Endothelial cell of umbilical vein (primary cell): ENCODE measurements around the gene CUEDC1. TPM values are rescaled to one million over a fixed set of nuclear protein-coding genes. Genes with fewer than 3 reads are reported as not detected.

ENCODE experiments used
- BruUV-seq: library from RNA; stranded (reverse); fragments of 400-500 nt; replicated peaks from 2 replicates; lab custom pipeline; 2021; lab: Mats Ljungman, UMichigan
- CTCF ChIA-PET: fragments of 300-600, 350-600 bp; sonication (Branson Sonifier 250); formaldehyde crosslinking; loops from one replicate; lab custom pipeline; 2021; ENCODE audit warnings: antibody characterized with exemption, inconsistent platforms; lab: Charles Lee
- POLR2A ChIA-PET: fragments of 300-600, 350-600 bp; sonication (Branson Sonifier 250); formaldehyde crosslinking; loops from one replicate; lab custom pipeline; 2021; ENCODE audit warnings: antibody characterized with exemption, inconsistent platforms; lab: Charles Lee
- DNase-seq: peaks from one replicate; pipeline ENCODE4 v3.0.0-alpha.2; 2011; ENCODE audit warnings: low read depth, low spot score
- FAIRE-seq: peaks from 2 replicates; lab custom pipeline; 2011; peaks lifted over from hg19 to GRCh38; lab: Jason Lieb, UNC
- H2AFZ ChIP-seq: 2 replicates; pipeline ENCODE4 v1.6.0; 2012; ENCODE audit warnings: low read depth, low read length, control low read depth, inconsistent platforms
- H3K27ac ChIP-seq: 2 replicates; pipeline ENCODE4 v1.5.1; 2011; ENCODE audit warnings: low read depth, mild to moderate bottlenecking, control low read depth, low read length, moderate library complexity; ENCODE audit not compliant: insufficient read depth
- H3K27me3 ChIP-seq, 2 experiments: 2 replicates each; pipeline versions ENCODE4 v1.6.0 to v1.6.1; 2011; ENCODE audit warnings: low read length in 2 of 2, mixed read lengths in 1 of 2; ENCODE audit not compliant: control insufficient read depth in 2 of 2, insufficient read depth in 2 of 2
- H3K36me3 ChIP-seq, 2 experiments: 2 replicates in 1 of 2; 3 replicates in 1 of 2; pipeline ENCODE4 v1.5.1; 2011; ENCODE audit warnings: low read length in 2 of 2, mild to moderate bottlenecking in 1 of 2, moderate library complexity in 1 of 2; ENCODE audit not compliant: control insufficient read depth in 2 of 2, insufficient read depth in 2 of 2; ENCODE audit errors: extremely low read depth in 1 of 2
- H3K4me1 ChIP-seq: 3 replicates; pipeline ENCODE4 v1.5.1; 2011; ENCODE audit warnings: mild to moderate bottlenecking, low read length; ENCODE audit not compliant: control insufficient read depth, insufficient read depth; ENCODE audit errors: extremely low read depth
- H3K4me2 ChIP-seq: 2 replicates; pipeline ENCODE4 v1.6.1; 2011; ENCODE audit warnings: low read length, control low read depth, mixed read lengths; ENCODE audit not compliant: insufficient read depth
- H3K4me3 ChIP-seq, 3 experiments: fragments of 200-600 bp in 1 of 3; sonication (generic), shearing (Covaris generic) in 1 of 3; replicated peaks in 1 of 3; 2 replicates each; pipeline ENCODE4 v1.5.1; 2011 to 2016; ENCODE audit warnings: control low read depth in 3 of 3, low read length in 3 of 3, mild to moderate bottlenecking in 2 of 3, inconsistent platforms in 1 of 3, low read depth in 1 of 3, moderate library complexity in 1 of 3; ENCODE audit not compliant: insufficient read depth in 1 of 3
- H3K79me2 ChIP-seq: 2 replicates; pipeline ENCODE4 v1.6.0; 2012; ENCODE audit warnings: low read length, inconsistent platforms; ENCODE audit not compliant: control insufficient read depth, insufficient read depth
- H3K9ac ChIP-seq: replicated peaks from 2 replicates; pipeline ENCODE3; 2011; ENCODE audit warnings: low read length, control low read depth; ENCODE audit not compliant: insufficient read depth; ENCODE audit errors: extremely low read depth
- H3K9me1 ChIP-seq: replicated peaks from 3 replicates; pipeline ENCODE4 v1.6.0; 2011; ENCODE audit warnings: mild to moderate bottlenecking, low read length; ENCODE audit not compliant: control insufficient read depth, insufficient read depth; ENCODE audit errors: extremely low read depth
- H3K9me3 ChIP-seq: replicated peaks from 2 replicates; pipeline ENCODE4 v1.5.1; 2012; ENCODE audit warnings: low read length, inconsistent platforms; ENCODE audit not compliant: control insufficient read depth, insufficient read depth
- H4K20me1 ChIP-seq: replicated peaks from 2 replicates; pipeline ENCODE3; 2011; ENCODE audit warnings: mild to moderate bottlenecking, low read length; ENCODE audit not compliant: control insufficient read depth, insufficient read depth; ENCODE audit errors: extremely low read depth
- CTCF ChIP-seq, 2 donors: IDR thresholded peaks; 1 replicate in 1 of 2; 2 replicates in 1 of 2; pipeline ENCODE4 v1.5.1; 2011; ENCODE audit warnings: low read length in 2 of 2, mild to moderate bottlenecking in 2 of 2, moderate library complexity in 2 of 2, control low read depth in 1 of 2, inconsistent platforms in 1 of 2, low read depth in 1 of 2; ENCODE audit not compliant: insufficient read depth in 1 of 2; ENCODE audit errors: extremely low read depth in 1 of 2
- EZH2 ChIP-seq: IDR thresholded peaks from 2 replicates; pipeline ENCODE4 v1.6.1; 2012; ENCODE audit warnings: borderline replicate concordance, low read depth, mild to moderate bottlenecking, moderate library complexity, low read length, inconsistent platforms; ENCODE audit not compliant: severe bottlenecking
- FOS ChIP-seq: IDR thresholded peaks from 2 replicates; pipeline ENCODE4 v1.6.1; 2011; ENCODE audit warnings: mild to moderate bottlenecking, low read length, moderate library complexity, borderline replicate concordance; ENCODE audit not compliant: insufficient read depth
- GATA2 ChIP-seq: IDR thresholded peaks from 2 replicates; pipeline ENCODE4 v1.7.0; 2011; ENCODE audit warnings: low read depth, mild to moderate bottlenecking, moderate library complexity, mixed read lengths, low read length; ENCODE audit not compliant: insufficient read length, insufficient read depth
- JUN ChIP-seq: IDR thresholded peaks from 2 replicates; pipeline ENCODE4 v1.6.1; 2011; ENCODE audit warnings: borderline replicate concordance, low read depth; ENCODE audit not compliant: insufficient read length, insufficient read depth
- MAX ChIP-seq: IDR thresholded peaks from 2 replicates; pipeline ENCODE4 v1.6.1; 2011; ENCODE audit not compliant: insufficient read depth, insufficient read length
- MYC ChIP-seq: IDR thresholded peaks from one replicate; pipeline ENCODE4 v1.6.1; 2011; ENCODE audit warnings: mild to moderate bottlenecking, low read depth, low read length
- POLR2A ChIP-seq: IDR thresholded peaks from 2 replicates; pipeline ENCODE4 v1.6.1; 2012; ENCODE audit warnings: low read depth, mild to moderate bottlenecking, control low read depth, low read length
- POLR2AphosphoS5 ChIP-seq: IDR thresholded peaks from 2 replicates; pipeline ENCODE4 v1.6.1; 2012; ENCODE audit warnings: low read depth, mild to moderate bottlenecking, control low read depth, low read length, moderate library complexity; ENCODE audit not compliant: insufficient read depth
- dilution Hi-C: fragments of 300-500 bp; cut with MboI; formaldehyde crosslinking; loops from one replicate; pipeline ENCODE4 v1.15.0; 2019; ENCODE audit warnings: low sequenced_read_pairs; ENCODE audit not compliant: extremely low pct_ligation_motif_present
- intact Hi-C: fragments of 100-400 bp; cut with micrococcal nuclease; formaldehyde crosslinking; loops from one replicate; pipeline ENCODE4 v1.10.0; 2022
- polyA plus RNA-seq, 4 experiments: library from polyadenylated mRNA; depleted of rRNA in 3 of 4; stranded (reverse) in 3 of 4; unstranded in 1 of 4; fragments of >200 nt; gene quantifications; 2 replicates each; pipeline versions ENCODE4 v1.2.1 to v1.2.3, GENCODE V29; 2011 to 2012; ENCODE audit warnings: missing spikeins in 1 of 4
- total RNA-seq: library from RNA; stranded (reverse); gene quantifications from 2 replicates; pipeline ENCODE4 v1.2.3, GENCODE V29; 2021

The CUEDC1 gene
- total and polyA plus RNA-seq, 2 donors (not counting 3 experiments of a cell fraction or from before 2014, with no cell fraction given) = 15.8 to 27.7 TPM

DNA sequence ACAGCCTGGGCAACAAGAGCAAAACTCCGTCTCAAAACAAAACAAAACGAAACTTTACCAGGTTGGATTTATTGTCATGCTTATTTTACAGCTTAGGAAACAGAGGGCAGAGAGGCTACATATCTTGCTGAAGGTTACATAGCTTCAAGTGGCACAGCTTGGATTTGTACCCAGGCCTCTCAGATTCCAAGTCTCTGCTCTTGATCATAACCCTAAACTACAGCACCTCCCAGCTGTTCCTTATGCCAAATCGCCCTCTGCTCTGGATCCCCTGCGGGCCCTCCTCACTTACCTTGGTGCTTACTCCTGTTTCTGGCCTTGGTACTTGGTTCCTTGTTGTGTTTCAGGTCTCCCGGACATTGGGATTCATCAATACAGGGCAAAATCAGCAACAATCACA, 11.7 kb upstream of the CUEDC1 start:
- no peak for TF ChIP-seq EZH2
- no peak for TF ChIP-seq JUN
- TF ChIP-seq GATA2 = no peak
- TF ChIP-seq FOS = no peak
- TF ChIP-seq MAX = no peak
- TF ChIP-seq POLR2AphosphoS5 = no peak
- no peak for TF ChIP-seq POLR2A
- TF ChIP-seq MYC = no peak
- TF ChIP-seq CTCF (IDR thresholded peaks at IDR 0.05; ENCODE audit: extremely low read depth in 1 of 2, insufficient read depth in 1 of 2, low read depth in 1 of 2, low read length in 2 of 2) = no peak
- ChIA-PET POLR2A (no interaction called here), CTCF (interaction anchor here (0.8 to 4.2 kb wide), 4 partner anchors 11 to 88 kb away, joined by 3 to 16 read pairs (median 3); partner anchors contain the start of gene CUEDC1)
- BruUV-seq = no TSS peak
- no peak overlapping the region for H3K27ac ChIP-seq
- DNase-seq (no peak), FAIRE-seq (no peak)
- no peaks in the 10 kb centered on the region for H3K36me3 ChIP-seq
- dilution Hi-C loops (no loop called here), intact Hi-C loops (no loop called here)
- H3K9ac ChIP-seq = no peak overlapping the region
- no peak overlapping the region for H3K4me3 ChIP-seq
- no peak overlapping the region for H2AFZ ChIP-seq
- H4K20me1 ChIP-seq = no peaks in the 10 kb centered on the region
- H3K9me3 ChIP-seq = no peaks in the 10 kb centered on the region
- H3K27me3 ChIP-seq = no peaks in the 10 kb centered on the region
- H3K4me1 ChIP-seq = peaks cover 6% of the 10 kb centered on the region
- no peaks in the 10 kb centered on the region for H3K79me2 ChIP-seq
- H3K4me2 ChIP-seq = no peak overlapping the region
- H3K9me1 ChIP-seq = no peaks in the 10 kb centered on the region
